Measurements from ENCODE around the gene CNEP1R1. TPM values are rescaled to one million over a fixed set of nuclear protein-coding genes. Genes with fewer than 3 reads are reported as not detected.

Gene CNEP1R1
- total RNA-seq, 1 experiment from 2014 or later = 18.5 TPM

GRCh38 chr16:50086176-50086575, 61.2 kb downstream of the CNEP1R1 start:
- Histone ChIP-seq H3T11ph (ENCODE audit: low read length) (no peak overlapping the region), H2BK12ac (ENCODE audit: insufficient read length, low read depth, low read length) (no peak overlapping the region), H2AK5ac (ENCODE audit: insufficient read length, low read length) (no peak overlapping the region), H3K27ac (ENCODE audit: insufficient read length, low read depth, low read length) (no peak overlapping the region), H3K14ac (ENCODE audit: insufficient read depth, low read length) (no peak overlapping the region), H3K9ac (ENCODE audit: extremely low read depth, insufficient read length, low read length) (no peak overlapping the region), H3K27me3 (ENCODE audit: insufficient read depth, low read length) (no peaks in the 10 kb centered on the region), H3K18ac (ENCODE audit: insufficient read length, low read depth, low read length) (no peak overlapping the region), H2BK15ac (ENCODE audit: low read depth, low read length) (no peak overlapping the region), H2BK20ac (ENCODE audit: low read depth, low read length, poor library complexity, severe bottlenecking) (no peak overlapping the region), H3K23me2 (ENCODE audit: insufficient read length, low read depth, low read length, poor library complexity, severe bottlenecking) (no peaks in the 10 kb centered on the region), H3K56ac (ENCODE audit: insufficient read length, low read depth, low read length) (no peak overlapping the region), H3K4me1 (ENCODE audit: insufficient read depth, low read length) (no peaks in the 10 kb centered on the region), H3K4ac (ENCODE audit: low read depth, low read length) (no peak overlapping the region), H3K23ac (ENCODE audit: insufficient read length, low read depth, low read length) (no peak overlapping the region), H4K5ac (ENCODE audit: insufficient read length, low read depth, low read length) (no peak overlapping the region), H2AFZ (ENCODE audit: low read length) (no peak overlapping the region), H3K4me2 (ENCODE audit: insufficient read depth, insufficient read length, low read length) (no peak overlapping the region), H3K9me3 (ENCODE audit: control insufficient read depth, low read depth, low read length) (no peaks in the 10 kb centered on the region), H2BK120ac (ENCODE audit: low read depth, low read length, poor library complexity, severe bottlenecking) (no peak overlapping the region), H3K79me2 (ENCODE audit: insufficient read depth, low read length) (no peaks in the 10 kb centered on the region), H4K8ac (replicated peaks; ENCODE audit: insufficient read length, low read depth, low read length) (no peak overlapping the region), H4K20me1 (ENCODE audit: control insufficient read depth, insufficient read depth, insufficient read length) (no peaks in the 10 kb centered on the region), H2BK5ac (ENCODE audit: insufficient read length, low read length) (no peak overlapping the region), H3K79me1 (ENCODE audit: insufficient read depth, low read depth, low read length, poor library complexity, severe bottlenecking) (no peaks in the 10 kb centered on the region), H4K91ac (ENCODE audit: insufficient read length, low read depth, low read length) (no peak overlapping the region)
- DNase-seq = no peak
- Mint-ChIP-seq H3K27me3 (ENCODE audit: low read depth) (no peaks in the 10 kb centered on the region), H3K4me1 (no peaks in the 10 kb centered on the region), H3K27ac (no peak overlapping the region), H3K4me3 (no peak overlapping the region), H3K36me3 (ENCODE audit: insufficient read depth in 1 of 3, low read depth in 3 of 3) (peaks cover 26 to 59% (median 52%) of the 10 kb centered on the region in 3 experiments), H3K9me3 (no peaks in the 10 kb centered on the region)
- no CpG with 5 or more reads among the region's 6 CpGs for WGBS (ENCODE audit: extremely low coverage, insufficient read length, low lambda C conversion rate)
- no peak for TF ChIP-seq CTCF (conservative IDR thresholded peaks at IDR 0.05)

Other genes with a start within 250 kb of the CNEP1R1 start
- 51.5 and 54.0 TPM in 2 replicates for gene ZNF423, start 169.1 kb upstream of the CNEP1R1 start, total RNA-seq (2021)
- 25.7 and 26.5 TPM in 2 replicates for gene HEATR3, start 40.7 kb downstream of the CNEP1R1 start, total RNA-seq (2021)
- gene TENT4B, start 128.1 kb downstream of the CNEP1R1 start, total RNA-seq (2021) = 12.4 and 13.0 TPM in 2 replicates
- 2.6 and 4.0 TPM in 2 replicates for gene ADCY7, start 241.3 kb downstream of the CNEP1R1 start, total RNA-seq (2021)

Data from H9 (cell line).